NCI-H82 (cell line): ENCODE data around the gene PRKAG3.

Experiments used
- DNase-seq: peaks from one replicate; lab custom pipeline; 2025; lab: John Stamatoyannopoulos, UW

The PRKAG3 gene

GRCh38 chr2:218839888-218840287 is 8.3 kb upstream of the PRKAG3 start:
- no peak for DNase-seq

DNA sequence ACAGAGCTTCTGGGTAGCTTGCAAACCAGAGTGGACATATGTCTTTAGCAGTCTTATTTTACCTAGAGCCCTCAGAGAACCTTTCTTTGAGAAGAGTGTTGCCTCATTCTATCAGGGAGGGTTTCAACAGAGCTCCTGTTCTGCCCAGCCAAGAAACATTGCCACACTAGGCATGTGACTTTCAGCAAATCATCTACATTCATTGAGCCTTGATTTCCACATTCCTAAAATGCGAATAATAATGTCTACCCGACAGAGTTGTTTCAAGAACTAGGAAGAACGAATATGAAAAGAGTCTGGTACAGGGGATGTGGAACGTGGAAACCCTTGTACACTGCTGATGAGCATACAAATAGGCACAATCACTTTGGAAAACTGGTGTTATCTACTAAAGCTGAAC is 7.8 kb upstream of the PRKAG3 start:
- DNase-seq = no peak

GRCh38 chr2:218837495-218837894 is 5.9 kb upstream of the PRKAG3 start:
- DNase-seq = no peak

DNA sequence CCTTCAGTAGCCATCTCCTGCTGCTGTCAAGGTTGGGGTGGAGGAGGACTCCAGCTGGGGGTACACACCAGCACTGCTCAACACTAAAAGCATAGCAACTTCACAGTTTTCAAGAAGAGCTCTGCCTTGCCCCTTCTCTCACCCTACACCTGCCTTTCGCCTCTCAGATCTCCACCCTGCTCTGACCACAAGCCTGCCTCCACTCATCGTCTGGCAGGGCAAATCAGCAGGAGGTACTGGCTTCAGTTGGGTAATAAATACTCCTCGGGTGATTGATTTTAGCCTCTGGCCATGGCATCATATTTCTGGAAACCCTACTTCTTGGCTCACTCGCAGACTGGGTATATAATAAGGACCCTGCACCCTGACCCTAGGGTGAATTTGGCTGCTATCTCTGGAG is 3.1 kb upstream of the PRKAG3 start:
- no peak for DNase-seq

DNA sequence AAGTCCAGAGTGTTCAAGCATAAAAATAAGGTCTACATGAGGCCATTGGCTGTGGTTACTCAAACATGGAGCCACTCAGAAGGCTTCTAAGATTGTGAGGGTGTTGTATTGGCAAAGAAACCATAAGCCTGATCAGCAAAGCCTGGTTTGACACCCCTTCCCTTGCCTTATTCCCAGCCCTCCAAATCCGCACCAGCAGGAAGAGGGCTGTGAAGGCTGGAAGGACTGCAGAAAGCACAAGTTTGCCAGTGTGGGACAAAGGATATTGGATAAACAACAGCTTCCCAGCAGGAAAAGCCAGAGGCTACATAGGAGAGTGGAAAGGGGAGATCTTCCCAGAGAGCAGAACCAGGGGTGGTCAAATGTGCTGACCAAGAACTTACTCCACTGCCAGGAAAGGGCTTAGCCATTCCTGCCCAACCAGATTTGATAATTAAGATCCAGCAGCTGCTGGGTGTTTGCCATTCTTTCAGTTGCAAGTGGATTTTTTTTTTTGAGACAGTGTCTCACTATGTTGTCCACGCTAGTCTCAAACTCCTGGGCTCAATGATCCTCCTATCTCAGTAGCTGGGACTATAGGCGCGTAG is 1.5 kb upstream of the PRKAG3 start:
- no peak for DNase-seq

DNA sequence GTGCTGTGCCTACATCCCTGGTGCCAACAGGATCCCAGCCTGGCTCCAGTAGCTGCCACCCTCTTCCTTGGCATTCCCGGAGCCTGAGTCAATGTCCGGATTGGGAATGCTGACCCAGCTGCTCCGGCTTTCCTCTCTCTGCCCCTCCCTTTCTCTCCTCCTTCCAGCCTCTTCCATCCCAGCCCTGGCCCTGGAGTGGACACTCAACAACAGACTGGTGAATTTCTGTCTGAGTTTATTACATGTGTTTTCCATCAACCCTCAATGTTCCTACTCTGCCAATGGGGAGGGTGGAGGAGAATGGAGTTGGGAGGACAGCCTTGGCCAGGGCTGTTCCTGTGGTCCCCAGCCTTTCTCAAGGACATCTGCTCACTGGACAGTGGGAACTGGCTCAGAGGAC is 917 bp upstream of the PRKAG3 start:
- DNase-seq = no peak

DNA sequence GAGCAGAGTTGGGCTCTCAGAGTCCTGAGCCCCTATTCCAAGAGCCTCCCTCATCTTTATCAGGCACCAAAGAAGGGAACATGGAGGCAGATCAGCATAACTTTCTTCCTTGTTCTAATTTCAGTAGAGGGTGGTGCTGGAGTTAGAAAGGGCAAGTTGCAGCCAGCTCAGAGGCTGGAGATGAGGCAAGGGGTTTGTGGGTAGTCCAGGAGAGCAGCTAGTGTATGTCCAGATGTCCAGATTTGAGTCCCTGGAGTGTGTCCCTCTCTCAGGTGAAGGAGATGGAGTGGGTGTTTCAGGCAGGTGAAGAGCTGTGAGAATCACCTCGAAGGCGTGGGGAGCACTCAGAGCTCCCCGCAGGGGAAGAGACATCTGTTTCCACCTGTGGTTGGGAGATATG is 478 bp upstream of the PRKAG3 start:
- DNase-seq = no peak

DNA sequence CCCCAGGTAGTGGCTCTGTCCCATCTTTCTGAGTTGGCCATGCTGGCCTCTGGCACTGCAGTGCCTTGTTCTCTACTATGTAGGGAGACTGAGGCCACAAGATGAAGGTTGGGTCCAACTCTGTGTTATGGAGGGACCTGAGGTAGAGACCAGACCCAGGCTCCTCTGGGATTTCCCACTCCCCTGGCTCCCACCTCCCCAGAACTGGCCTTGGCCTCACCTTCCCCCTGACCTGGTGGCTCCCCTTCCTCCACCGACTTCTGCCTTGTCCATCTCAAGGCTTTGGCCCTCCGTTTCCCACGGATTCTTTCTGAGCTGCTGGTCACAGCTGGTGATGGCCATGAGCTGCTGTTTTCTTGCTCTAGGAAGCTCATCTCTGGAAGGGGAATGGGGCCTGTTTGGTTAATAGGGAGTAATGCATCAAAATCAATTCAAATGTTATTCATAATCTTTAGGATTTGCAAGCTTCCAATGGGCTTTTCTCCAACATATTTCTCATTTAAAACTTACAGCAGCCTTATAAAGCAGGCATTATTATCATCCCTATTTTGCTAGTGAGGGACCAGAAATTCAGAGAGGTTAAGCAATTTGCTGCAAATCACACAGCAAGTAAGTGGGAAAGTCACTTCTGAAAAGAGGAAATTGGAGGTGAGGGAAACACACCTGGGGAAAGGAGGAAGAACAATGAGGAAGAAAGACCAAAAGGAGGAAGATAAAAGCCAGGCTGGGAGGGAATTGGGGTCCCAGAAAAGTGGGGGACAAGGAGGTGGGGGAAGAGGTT is 887 bp downstream of the PRKAG3 start:
- no peak for DNase-seq

GRCh38 chr2:218829868-218830451 is 1.6 kb downstream of the PRKAG3 start:
- no peak for DNase-seq

DNA sequence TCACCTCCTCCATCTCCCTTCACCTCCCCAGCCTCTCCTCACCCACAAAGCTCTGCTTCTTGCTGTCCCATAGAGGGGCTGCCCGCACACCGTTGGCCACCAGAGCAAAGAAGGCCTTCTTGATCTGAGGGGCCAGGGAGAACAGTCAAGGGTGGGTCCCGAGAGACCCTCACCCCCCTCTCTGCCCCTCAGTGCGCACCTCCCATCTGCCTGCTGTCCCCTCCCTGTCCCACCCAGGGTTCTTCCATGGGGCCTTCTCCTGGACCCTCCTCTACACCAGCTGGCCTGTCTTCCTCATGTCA is 3.2 kb downstream of the PRKAG3 start:
- DNase-seq = no peak

- no peak for DNase-seq
Observed at GRCh38 chr2:218827701-218828476, 3.7 kb downstream of the PRKAG3 start.

GRCh38 chr2:218826791-218827190 is 4.8 kb downstream of the PRKAG3 start:
- DNase-seq = no peak

DNA sequence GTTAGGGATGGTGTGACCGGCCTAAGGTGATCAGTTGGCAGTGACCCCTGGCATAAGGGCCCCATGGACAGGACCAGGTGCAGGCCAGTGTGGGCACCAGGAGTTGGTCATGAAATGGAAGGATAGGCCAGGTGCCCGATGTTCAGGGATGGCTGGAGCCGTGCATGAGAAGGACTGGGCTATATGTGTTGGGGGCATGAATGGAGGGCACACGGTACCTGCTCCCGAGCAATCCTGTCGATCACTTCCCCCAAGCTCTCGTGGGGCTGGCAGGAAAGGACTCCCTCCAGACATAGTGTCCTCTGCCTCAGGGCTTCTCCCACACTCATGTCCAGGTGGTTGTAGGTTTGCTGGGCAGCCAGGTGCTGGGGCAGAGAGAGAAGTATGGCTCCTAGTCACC is 7.6 kb downstream of the PRKAG3 start:
- DNase-seq = no peak

GRCh38 chr2:218823196-218823855 is 8.3 kb downstream of the PRKAG3 start:
- DNase-seq = no peak

DNA sequence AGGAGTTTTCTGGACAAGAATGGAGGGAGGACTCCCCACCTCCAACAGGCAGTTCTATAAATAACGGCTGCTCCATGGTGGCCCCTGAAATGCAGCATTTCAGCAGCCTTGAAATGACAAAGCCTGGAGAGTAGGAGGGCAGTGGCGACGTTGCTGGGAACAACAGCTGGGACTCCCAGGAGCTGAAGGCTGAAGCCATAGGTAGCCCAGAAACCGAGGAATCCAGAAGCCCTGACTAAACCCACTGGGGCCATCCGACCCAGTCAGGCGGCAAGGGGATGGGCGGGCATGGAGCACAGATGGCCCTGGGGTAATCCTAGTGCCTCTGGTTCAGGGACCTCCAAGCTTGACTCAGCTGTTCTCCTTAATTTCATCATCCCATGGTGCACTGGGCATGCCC is 9.0 kb downstream of the PRKAG3 start:
- DNase-seq = peak; percentile 56

GRCh38 chr2:218821605-218822211 is 9.9 kb downstream of the PRKAG3 start:
- no peak for DNase-seq

- no peak for DNase-seq
Observed at GRCh38 chr2:218820746-218821369, 10.7 kb downstream of the PRKAG3 start.

- DNase-seq = no peak
Observed at GRCh38 chr2:218819093-218819492, 12.5 kb downstream of the PRKAG3 start.

DNA sequence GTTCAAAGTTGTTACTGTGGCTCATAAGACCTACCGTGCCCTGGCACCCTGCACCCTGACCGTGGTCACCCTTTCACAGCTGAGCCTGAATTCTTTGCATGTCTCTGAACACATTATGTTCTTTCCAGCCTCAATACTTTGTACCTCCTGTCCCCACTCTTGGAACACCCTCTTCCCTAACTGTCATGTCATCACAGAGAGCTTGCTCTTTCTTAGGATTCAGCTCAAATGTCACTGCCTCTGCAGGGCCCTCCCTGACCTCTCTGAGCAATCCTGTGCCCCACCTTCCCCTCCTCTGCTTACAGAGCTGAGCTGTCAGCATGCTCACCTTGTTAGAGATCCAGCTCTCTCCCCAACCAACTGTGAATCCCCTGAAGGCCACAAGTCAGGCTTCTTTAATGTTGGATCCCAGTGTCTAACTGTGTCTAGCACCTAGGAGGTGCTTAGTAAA is 15.0 kb downstream of the PRKAG3 start:
- DNase-seq = no peak

GRCh38 chr2:218815649-218816048 is 16.0 kb downstream of the PRKAG3 start:
- no peak for DNase-seq

GRCh38 chr2:218815244-218815637 is 16.4 kb downstream of the PRKAG3 start:
- no peak for DNase-seq
